ENCODE measurements around the gene NUP50. TPM values are rescaled to one million over a fixed set of nuclear protein-coding genes. Genes with fewer than 3 reads are reported as not detected.
A peak's percentile ranks its signal among the peaks of the same experiment; 100 is the strongest.

Gene NUP50
- polyA plus RNA-seq, 1 donor: 18.7 TPM

GRCh38 chr22:45208993-45209838 lies 45.5 kb downstream of the NUP50 start:
- DNase-seq (ENCODE audit: low read depth): no peak

- no peak for DNase-seq (ENCODE audit: low read depth)
Measured at GRCh38 chr22:45210174-45210573, 46.4 kb downstream of the NUP50 start.

- DNase-seq (ENCODE audit: low read depth): no peak
Measured at GRCh38 chr22:45210577-45210976, 46.9 kb downstream of the NUP50 start.

- peak; percentile 40 for DNase-seq (ENCODE audit: low read depth)
Measured at GRCh38 chr22:45210991-45211390, 47.3 kb downstream of the NUP50 start.

GRCh38 chr22:45211435-45211834 lies 47.7 kb downstream of the NUP50 start:
- DNase-seq (ENCODE audit: low read depth): no peak

- DNase-seq (ENCODE audit: low read depth): no peak
Measured at GRCh38 chr22:45211848-45212247, 48.1 kb downstream of the NUP50 start.

- DNase-seq (ENCODE audit: low read depth): no peak
Measured at GRCh38 chr22:45212306-45212709, 48.6 kb downstream of the NUP50 start.

- no peak for DNase-seq (ENCODE audit: low read depth)
Measured at GRCh38 chr22:45212992-45213751, 49.4 kb downstream of the NUP50 start.

GRCh38 chr22:45216133-45217003 lies 52.6 kb downstream of the NUP50 start:
- DNase-seq (ENCODE audit: low read depth): no peak

GRCh38 chr22:45217345-45217744 lies 53.6 kb downstream of the NUP50 start:
- no peak for DNase-seq (ENCODE audit: low read depth)

GRCh38 chr22:45217806-45218205 lies 54.1 kb downstream of the NUP50 start:
- no peak for DNase-seq (ENCODE audit: low read depth)

GRCh38 chr22:45218976-45219375 lies 55.3 kb downstream of the NUP50 start:
- DNase-seq (ENCODE audit: low read depth): no peak

- no peak for DNase-seq (ENCODE audit: low read depth)
Measured at GRCh38 chr22:45221201-45221600, 57.5 kb downstream of the NUP50 start.

GRCh38 chr22:45223304-45224117 lies 59.8 kb downstream of the NUP50 start:
- no peak for DNase-seq (ENCODE audit: low read depth)

GRCh38 chr22:45224331-45224730 lies 60.6 kb downstream of the NUP50 start:
- DNase-seq (ENCODE audit: low read depth): no peak

- DNase-seq (ENCODE audit: low read depth): no peak
Measured at GRCh38 chr22:45224988-45225731, 61.4 kb downstream of the NUP50 start.

GRCh38 chr22:45225732-45226502 lies 62.2 kb downstream of the NUP50 start:
- DNase-seq (ENCODE audit: low read depth): no peak

GRCh38 chr22:45226503-45227186 lies 62.9 kb downstream of the NUP50 start:
- DNase-seq (ENCODE audit: low read depth): no peak

All from forelimb muscle (tissue), 1 donor.